ENCODE measurements around the gene HOXC9. TPM values are rescaled to one million over a fixed set of nuclear protein-coding genes. Genes with fewer than 3 reads are reported as not detected.

Gene HOXC9
- total RNA-seq, 1 experiment from 2014 or later, result not detected

- no peaks in the 10 kb centered on the region for H3K23me2 ChIP-seq (ENCODE audit: insufficient read length, low read depth, low read length, poor library complexity, severe bottlenecking)
- H4K91ac ChIP-seq (ENCODE audit: insufficient read length, low read depth, low read length), result no peak overlapping the region
- no peaks in the 10 kb centered on the region for H3K9me3 ChIP-seq (ENCODE audit: control insufficient read depth, low read depth, low read length)
- no peak overlapping the region for H3K18ac ChIP-seq (ENCODE audit: insufficient read length, low read depth, low read length)
- peak overlapping the region; percentile 27 to 30 for H3K4me3 Mint-ChIP-seq
- H2AFZ ChIP-seq (ENCODE audit: low read length), result no peak overlapping the region
- H3K27ac ChIP-seq (ENCODE audit: insufficient read length, low read depth, low read length), result no peak overlapping the region
- H3K4me1 Mint-ChIP-seq, result peaks cover 8 to 12% of the 10 kb centered on the region in 2 experiments; a peak in 3 of 4 replicates
- no peaks in the 10 kb centered on the region for H3K4me1 ChIP-seq (ENCODE audit: insufficient read depth, low read length)
- H3K23ac ChIP-seq (ENCODE audit: insufficient read length, low read depth, low read length), result no peak overlapping the region
- H3K14ac ChIP-seq (ENCODE audit: insufficient read depth, low read length), result no peak overlapping the region
- H3K27me3 Mint-ChIP-seq (ENCODE audit: low read depth), result peaks cover 100% of the 10 kb centered on the region
- no peak overlapping the region for H3K27ac Mint-ChIP-seq
- DNase-seq, result peak; percentile 91
- H2BK5ac ChIP-seq (ENCODE audit: insufficient read length, low read length), result no peak overlapping the region
- no peak overlapping the region for H2BK20ac ChIP-seq (ENCODE audit: low read depth, low read length, poor library complexity, severe bottlenecking)
- WGBS (ENCODE audit: extremely low coverage, insufficient read length, low lambda C conversion rate), result no CpG with 5 or more reads among the region's 18 CpGs
- peak overlapping the region; percentile 30 for H3K4me2 ChIP-seq (ENCODE audit: insufficient read depth, insufficient read length, low read length)
- H3K79me2 ChIP-seq (ENCODE audit: insufficient read depth, low read length), result no peaks in the 10 kb centered on the region
- no peak overlapping the region for H3K56ac ChIP-seq (ENCODE audit: insufficient read length, low read depth, low read length)
- H4K20me1 ChIP-seq (ENCODE audit: control insufficient read depth, insufficient read depth, insufficient read length), result no peaks in the 10 kb centered on the region
- H2BK12ac ChIP-seq (ENCODE audit: insufficient read length, low read depth, low read length), result no peak overlapping the region
- H3K79me1 ChIP-seq (ENCODE audit: insufficient read depth, low read depth, low read length, poor library complexity, severe bottlenecking), result no peaks in the 10 kb centered on the region
- peaks cover 95% of the 10 kb centered on the region for H3K27me3 ChIP-seq (ENCODE audit: insufficient read depth, low read length)
- no peak overlapping the region for H2BK120ac ChIP-seq (ENCODE audit: low read depth, low read length, poor library complexity, severe bottlenecking)
- TF ChIP-seq CTCF (conservative IDR thresholded peaks at IDR 0.05), result no peak
- H2AK5ac ChIP-seq (ENCODE audit: insufficient read length, low read length), result no peak overlapping the region
- no peak overlapping the region for H4K5ac ChIP-seq (ENCODE audit: insufficient read length, low read depth, low read length)
- H4K8ac ChIP-seq (replicated peaks; ENCODE audit: insufficient read length, low read depth, low read length), result no peak overlapping the region
- H3K9me3 Mint-ChIP-seq, result peaks cover 2 to 16% of the 10 kb centered on the region in 2 experiments; a peak in 1 of 5 replicates
- no peak overlapping the region for H3K9ac ChIP-seq (ENCODE audit: extremely low read depth, insufficient read length, low read length)
- H3K36me3 Mint-ChIP-seq (ENCODE audit: insufficient read depth in 1 of 3, low read depth in 3 of 3), result no peaks in the 10 kb centered on the region
- no peak overlapping the region for H3K4ac ChIP-seq (ENCODE audit: low read depth, low read length)
- H2BK15ac ChIP-seq (ENCODE audit: low read depth, low read length), result no peak overlapping the region
- H3T11ph ChIP-seq (ENCODE audit: low read length), result no peak overlapping the region
These were observed 34.5 kb upstream of the HOXC9 start for GRCh38 chr12:53965281-53966084.
